Measurements from ENCODE around the gene ACVR1.

DNA sequence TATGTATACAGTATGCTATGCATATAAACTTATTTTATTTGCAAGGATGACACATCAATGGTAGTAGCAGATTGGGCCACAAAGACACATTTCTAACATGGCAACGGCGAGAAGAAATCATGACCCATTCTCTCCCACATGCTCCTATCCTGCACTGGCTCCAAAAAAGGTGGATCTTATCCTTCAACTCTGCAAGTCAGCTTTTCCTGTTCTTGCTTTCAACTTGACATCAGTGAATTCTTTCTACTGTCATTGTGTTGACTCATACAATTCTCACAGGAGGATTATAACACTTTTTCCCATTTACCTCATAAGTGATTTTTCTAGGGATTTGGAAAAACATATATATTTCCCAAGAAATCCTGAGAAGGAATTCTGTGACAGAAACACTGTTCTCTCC lies 53.1 kb downstream of the ACVR1 start:
- TF ChIP-seq MXI1 (IDR thresholded peaks at IDR 0.05; ENCODE audit: borderline replicate concordance, low read depth, low read length), result no peak
- TF ChIP-seq, protein P1, sequence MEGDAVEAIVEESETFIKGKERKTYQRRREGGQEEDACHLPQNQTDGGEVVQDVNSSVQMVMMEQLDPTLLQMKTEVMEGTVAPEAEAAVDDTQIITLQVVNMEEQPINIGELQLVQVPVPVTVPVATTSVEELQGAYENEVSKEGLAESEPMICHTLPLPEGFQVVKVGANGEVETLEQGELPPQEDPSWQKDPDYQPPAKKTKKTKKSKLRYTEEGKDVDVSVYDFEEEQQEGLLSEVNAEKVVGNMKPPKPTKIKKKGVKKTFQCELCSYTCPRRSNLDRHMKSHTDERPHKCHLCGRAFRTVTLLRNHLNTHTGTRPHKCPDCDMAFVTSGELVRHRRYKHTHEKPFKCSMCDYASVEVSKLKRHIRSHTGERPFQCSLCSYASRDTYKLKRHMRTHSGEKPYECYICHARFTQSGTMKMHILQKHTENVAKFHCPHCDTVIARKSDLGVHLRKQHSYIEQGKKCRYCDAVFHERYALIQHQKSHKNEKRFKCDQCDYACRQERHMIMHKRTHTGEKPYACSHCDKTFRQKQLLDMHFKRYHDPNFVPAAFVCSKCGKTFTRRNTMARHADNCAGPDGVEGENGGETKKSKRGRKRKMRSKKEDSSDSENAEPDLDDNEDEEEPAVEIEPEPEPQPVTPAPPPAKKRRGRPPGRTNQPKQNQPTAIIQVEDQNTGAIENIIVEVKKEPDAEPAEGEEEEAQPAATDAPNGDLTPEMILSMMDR (CRISPR knock-in tag; IDR thresholded peaks at IDR 0.05), result no peak
- no peak for TF ChIP-seq MTA1 (CRISPR knock-in tag; IDR thresholded peaks at IDR 0.05; ENCODE audit: borderline replicate concordance)
- TF ChIP-seq RFX5 (IDR thresholded peaks at IDR 0.05; ENCODE audit: low read depth, low read length), result no peak
- TF ChIP-seq JUN (CRISPR knock-in tag; IDR thresholded peaks at IDR 0.05), result no peak
- TF ChIP-seq CEBPB (IDR thresholded peaks at IDR 0.05; ENCODE audit: borderline replicate concordance, low read depth, low read length), result no peak
- TF ChIP-seq, protein P2, sequence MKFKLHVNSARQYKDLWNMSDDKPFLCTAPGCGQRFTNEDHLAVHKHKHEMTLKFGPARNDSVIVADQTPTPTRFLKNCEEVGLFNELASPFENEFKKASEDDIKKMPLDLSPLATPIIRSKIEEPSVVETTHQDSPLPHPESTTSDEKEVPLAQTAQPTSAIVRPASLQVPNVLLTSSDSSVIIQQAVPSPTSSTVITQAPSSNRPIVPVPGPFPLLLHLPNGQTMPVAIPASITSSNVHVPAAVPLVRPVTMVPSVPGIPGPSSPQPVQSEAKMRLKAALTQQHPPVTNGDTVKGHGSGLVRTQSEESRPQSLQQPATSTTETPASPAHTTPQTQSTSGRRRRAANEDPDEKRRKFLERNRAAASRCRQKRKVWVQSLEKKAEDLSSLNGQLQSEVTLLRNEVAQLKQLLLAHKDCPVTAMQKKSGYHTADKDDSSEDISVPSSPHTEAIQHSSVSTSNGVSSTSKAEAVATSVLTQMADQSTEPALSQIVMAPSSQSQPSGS (CRISPR knock-in tag; IDR thresholded peaks at IDR 0.05), result no peak
- no peak for TF ChIP-seq ZNF354B (CRISPR knock-in tag; IDR thresholded peaks at IDR 0.05)
- TF ChIP-seq ZNF629 (CRISPR knock-in tag; conservative IDR thresholded peaks at IDR 0.05), result no peak
- no peak for TF ChIP-seq POLR2AphosphoS5 (IDR thresholded peaks at IDR 0.05; ENCODE audit: low read depth, low read length)
- no peak for TF ChIP-seq PPARG (CRISPR knock-in tag; conservative IDR thresholded peaks at IDR 0.05)
- no peak for TF ChIP-seq ZNF598 (CRISPR knock-in tag; IDR thresholded peaks at IDR 0.05; ENCODE audit: borderline replicate concordance)
- TF ChIP-seq FOXA3 (CRISPR knock-in tag; IDR thresholded peaks at IDR 0.05), result no peak
